Femur (tissue), 1 donor: ENCODE data around the gene EGF.
"Not testable (repeated sequence)": the region's sequence is repeated elsewhere in the genome, so short reads cannot be mapped to it uniquely, and the experiment has no call there.

Source experiments
- DNase-seq: peaks from one replicate; pipeline ENCODE4 v3.0.0-alpha.2; 2017

EGF gene

DNA sequence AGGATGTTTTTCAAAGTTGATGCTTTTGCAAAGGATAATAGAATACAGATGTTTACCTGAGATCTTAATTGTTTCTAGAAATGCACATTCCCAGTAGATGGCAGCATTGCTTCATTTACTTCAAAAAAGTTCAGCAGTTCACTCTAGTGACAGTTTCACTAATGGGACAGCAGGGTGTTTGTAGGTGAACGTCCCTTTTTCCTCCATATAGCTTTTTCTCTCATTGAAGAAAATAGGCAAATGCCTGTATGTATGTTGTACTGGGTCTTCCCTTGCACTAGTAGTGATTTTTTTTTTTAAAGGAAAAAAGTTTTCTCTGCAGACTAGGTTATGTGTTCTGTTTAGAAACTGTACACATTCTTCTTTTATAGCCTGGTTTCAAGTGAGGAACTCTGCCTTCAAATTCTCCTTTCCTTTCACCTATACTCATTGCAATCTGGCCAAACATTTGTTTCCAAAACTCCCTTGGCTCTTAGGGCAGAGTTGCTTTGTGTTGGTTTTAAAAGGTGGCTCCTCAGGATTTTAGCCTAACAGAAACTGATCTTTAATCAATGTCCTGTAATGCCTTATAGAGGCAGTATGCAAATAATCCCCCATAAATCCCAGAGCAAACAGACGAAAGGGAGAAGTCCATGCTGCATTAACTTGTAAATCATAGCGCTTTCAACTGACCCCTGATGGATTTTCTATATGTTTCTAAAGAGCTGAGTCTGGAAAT is 86.3 kb downstream of the EGF start:
- DNase-seq = no peak

- DNase-seq = no peak
These were observed 86.9 kb downstream of the EGF start for GRCh38 chr4:109999585-109999912.

GRCh38 chr4:110002326-110002725 is 89.6 kb downstream of the EGF start:
- DNase-seq = no peak

- DNase-seq = no peak
These were observed 90.9 kb downstream of the EGF start for GRCh38 chr4:110003401-110004187.

DNA sequence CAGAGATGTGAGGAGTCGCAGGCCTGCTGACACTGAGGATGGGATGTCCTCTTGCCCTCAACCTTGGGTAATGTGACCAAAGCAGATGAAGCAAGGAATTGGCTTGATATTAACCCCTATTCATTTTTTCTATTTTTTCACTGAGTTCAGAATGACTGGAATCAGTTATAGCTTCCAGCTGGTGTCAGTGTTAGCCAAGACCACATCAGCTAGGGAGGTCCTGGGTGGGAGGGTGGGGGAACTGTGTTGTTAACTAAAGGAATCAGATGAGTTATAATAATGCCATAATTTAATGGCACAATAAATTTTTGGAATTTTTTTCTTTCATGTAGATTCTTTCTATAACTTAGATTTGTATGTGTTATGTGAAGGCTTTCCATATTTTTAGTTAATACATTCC is 91.9 kb downstream of the EGF start:
- no peak for DNase-seq

- DNase-seq = no peak
These were observed 92.9 kb downstream of the EGF start for GRCh38 chr4:110005461-110006056.

DNA sequence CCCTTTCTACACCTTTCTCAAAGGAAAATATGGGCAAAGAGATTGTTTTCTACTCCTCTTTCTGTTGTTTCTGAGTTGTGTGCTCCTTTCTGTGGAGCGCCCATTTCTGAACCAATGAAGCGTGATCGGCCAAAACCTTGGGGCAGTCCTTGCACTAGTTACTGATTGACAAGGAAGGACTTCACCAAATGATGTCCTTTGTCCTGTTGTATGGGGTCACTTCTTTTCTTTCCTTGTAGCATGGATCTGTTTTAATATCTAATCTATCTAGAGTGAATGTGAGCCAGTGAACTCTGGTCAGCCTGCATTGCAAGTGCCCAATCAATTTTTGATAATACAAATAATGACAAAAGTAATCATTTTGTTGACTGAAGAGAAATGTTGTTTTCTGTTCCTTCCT is 94.5 kb downstream of the EGF start:
- DNase-seq = no peak

DNA sequence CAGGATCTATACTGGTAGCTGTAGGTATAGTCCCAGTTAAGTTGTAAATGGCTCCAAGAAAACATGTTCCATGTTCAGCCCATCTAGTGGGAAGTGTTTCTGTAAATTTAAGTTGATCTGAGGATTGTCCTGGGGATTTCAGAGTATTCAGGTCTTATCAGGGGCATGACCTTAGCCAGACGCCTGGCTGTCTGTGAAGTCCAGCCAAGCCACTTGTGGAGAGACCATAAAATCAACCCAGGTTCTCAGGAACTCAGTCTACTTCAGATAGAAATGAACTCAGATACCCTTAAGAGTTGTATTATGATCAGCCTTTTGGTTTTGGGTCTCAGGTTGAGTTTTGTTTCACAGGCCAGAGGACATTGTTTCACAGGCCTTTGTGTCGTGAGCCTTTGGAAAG is 95.9 kb downstream of the EGF start:
- DNase-seq = no peak

GRCh38 chr4:110009550-110009949 is 96.9 kb downstream of the EGF start:
- no peak for DNase-seq

GRCh38 chr4:110010797-110011196 is 98.1 kb downstream of the EGF start:
- no peak for DNase-seq

- no peak for DNase-seq
These were observed 100.2 kb downstream of the EGF start for GRCh38 chr4:110012917-110013316.

DNA sequence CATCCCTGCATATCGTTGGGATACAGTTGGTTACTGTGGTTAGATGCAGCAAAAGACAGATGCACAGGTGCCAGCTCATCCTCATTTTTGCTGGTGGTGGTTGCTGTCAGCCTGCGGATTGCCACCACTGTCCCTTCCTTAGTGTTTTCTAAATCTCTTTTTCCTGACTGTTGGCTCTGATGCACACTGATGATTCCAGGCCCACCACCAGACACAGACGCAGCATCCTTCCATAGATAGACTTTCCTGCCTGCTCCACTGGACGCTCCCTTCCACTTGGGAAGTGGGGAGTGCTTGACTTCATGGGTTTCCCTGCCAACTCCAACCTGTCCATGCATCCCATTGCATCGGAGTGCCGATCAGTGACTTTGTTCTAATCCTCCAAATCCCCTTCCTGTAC is 101.5 kb downstream of the EGF start:
- DNase-seq = no peak

DNA sequence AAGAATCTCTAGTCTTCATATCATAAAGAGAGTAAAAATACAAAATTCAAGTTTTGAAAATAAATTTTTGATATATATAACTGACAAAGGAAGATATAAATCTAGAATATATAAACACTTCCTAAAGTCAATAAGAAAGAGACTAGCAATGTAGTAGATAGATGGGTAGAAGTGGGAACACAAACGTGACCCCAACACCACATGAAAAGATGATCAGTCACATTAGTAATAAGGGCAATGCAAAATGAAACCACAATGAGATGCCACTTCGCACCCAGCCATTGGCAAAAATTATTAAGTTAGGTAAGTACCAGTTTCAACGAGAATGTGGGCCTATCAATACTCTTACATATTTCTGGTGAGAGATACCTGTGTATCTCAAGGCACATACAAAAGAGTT is 106.5 kb downstream of the EGF start:
- DNase-seq = no peak

GRCh38 chr4:110020139-110020538 is 107.5 kb downstream of the EGF start:
- DNase-seq = no peak

DNA sequence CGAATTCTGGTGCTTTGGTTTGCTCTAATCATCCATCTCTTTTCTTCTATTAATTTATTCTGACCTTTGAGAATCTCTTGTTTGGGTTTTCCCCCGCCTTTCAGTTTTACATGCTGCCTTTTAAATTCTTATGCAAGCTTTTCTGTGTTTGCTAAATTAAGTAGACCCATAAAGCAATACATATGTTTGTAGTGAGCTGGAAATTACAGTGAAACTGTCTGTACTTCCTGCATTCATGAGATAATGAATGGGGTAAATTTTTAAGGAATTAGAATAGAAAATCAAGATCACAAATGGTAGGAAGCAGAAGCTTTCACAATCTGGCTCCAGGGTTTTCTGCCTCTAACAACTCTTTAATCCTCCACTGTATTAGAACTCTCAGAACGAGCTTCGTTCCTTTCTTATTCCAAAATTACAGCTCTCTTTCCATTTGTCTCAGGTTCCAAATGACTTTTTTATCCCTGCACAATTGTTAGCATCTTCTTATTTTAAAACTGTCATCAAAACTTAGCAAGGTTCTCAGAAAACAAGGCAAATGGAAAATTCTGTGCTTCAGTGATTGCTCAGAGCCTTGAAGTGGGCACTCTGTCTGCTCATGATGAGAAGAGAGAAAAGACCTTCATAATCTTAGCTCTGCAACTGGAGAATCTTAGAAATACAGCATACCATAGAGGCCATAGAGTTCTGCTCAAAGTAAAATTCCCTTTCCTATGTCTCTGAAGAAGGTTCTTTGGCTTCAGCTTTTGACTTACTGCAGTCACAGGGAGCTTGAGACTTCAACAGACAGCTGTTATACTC is 108.2 kb downstream of the EGF start:
- no peak for DNase-seq

- DNase-seq = no peak
These were observed 109.8 kb downstream of the EGF start for GRCh38 chr4:110022457-110022856.

DNA sequence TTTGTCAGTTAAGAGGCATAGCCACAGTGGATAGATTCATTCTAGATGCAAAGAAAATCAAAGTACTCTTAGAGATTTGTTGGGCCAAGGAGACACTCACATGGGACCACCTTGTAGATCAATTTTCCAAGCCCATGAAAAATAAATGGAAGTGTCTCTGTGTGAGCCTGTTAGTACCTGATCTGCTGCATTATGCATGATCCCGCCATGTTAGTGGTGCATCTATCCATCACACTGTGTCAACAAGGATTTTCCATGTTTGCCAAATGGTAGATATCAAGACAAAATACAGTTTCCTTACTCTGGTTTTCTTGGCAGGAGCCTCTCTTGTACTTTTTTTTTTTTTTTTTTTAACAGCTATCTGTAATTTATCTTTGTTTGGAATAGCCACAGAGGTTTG is 112.4 kb downstream of the EGF start:
- DNase-seq = no peak

GRCh38 chr4:110025718-110026117 is 113.0 kb downstream of the EGF start:
- DNase-seq = no peak

DNA sequence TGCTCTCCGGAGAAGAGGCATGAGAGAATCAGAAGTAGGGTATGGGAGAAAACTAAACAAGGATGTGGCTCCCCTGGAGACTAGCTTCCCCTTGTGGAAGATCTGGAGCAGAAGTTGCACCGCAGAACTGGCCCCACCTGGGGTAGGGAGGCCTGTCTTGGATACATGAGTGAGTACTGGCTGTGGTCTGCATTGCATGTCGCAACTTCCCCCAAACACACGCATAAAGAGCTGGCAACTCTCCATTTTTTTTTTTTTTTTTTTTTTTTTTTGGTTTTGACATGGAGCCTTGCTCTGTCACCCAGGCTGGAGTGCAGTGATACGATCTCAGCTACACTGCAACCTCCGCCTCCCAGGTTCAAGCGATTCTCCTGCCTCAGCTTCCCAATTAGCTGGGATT is 119.9 kb downstream of the EGF start:
- peak; percentile 38 for DNase-seq

DNA sequence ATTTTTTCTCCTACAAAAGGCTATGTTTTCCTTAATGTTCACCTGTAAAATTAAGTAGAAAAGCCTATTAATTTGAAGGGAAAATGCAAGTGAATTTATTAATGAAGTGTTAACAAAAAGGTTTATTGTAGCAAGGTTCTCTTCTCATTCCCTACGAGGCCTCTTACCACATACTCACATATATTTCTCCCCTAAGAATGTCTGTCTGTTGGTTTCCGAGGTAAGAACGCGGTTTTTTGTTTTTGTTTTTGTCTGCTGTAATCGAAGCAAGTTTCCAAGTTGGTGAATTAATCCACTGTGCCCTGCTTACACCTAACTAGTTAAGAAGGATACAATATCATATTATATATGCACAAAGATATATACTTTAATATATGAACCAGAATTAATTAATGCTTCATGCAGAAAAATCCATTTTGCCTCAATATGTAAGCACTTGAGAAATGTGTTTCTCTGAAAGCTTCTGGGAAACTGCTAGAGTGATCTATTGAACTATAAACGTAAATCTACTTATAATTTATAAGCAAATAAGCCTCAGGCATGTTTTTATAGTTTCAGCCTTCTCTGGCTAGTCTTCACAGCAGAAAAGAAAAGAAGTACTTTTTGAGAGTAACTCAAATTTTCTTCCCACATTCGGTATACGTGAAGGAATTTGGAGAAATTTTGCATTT is 120.8 kb downstream of the EGF start:
- no peak for DNase-seq

- peak; percentile 45 for DNase-seq
These were observed 121.3 kb downstream of the EGF start for GRCh38 chr4:110034026-110034393.

- DNase-seq = not testable (repeated sequence)
These were observed 126.5 kb downstream of the EGF start for GRCh38 chr4:110039164-110039563.

- no peak for DNase-seq
These were observed 129.1 kb downstream of the EGF start for GRCh38 chr4:110041735-110042134.
